Measurements from ENCODE around the gene TANC1.
"Not testable (repeated sequence)": the region's sequence is repeated elsewhere in the genome, so short reads cannot be mapped to it uniquely, and the experiment has no call there.

The TANC1 gene

DNA sequence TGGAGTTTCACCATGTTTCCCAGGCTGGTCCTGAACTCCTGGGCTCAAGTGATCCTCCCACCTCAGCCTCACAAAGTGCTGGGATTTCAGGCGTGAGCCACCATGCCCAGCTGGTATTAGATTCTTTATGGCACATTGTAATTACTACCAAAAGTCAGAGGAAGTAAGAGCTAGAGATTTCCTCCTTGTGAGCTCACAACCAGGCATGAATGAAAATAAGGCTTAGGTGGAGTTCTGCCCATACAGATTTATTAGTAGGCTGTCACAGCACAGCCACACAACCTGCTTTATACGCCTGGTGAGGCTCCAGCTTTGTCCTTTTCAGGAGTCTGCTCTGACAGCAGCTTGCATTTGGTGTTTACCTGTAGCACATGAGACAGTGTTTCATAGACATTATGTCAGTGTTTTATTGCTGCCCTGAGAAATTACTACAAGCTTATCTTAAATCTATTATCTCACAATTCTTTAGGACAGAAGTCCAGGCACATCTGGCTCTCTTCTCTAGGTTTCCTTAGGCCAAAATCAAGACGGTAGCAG is 156.6 kb downstream of the TANC1 start:
- no peak for DNase-seq

DNA sequence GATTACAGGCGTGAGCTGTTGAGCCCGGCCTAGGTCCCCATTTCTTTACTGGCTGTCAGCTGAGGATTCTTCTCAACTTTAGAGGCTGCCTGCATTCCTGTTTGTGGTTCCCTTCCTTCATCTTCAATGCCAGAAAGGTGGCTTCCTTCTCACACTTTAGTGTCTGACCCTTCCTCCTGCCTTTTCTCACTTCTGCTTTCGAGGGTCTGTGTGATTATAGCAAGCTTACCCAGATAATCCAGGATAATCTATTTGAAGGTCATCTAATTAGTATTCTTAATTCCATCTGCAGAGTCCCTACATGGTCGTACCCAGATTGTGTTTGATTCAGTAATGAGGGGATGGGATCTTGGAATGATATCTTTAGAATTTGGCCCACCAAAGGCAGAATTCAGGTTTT is 157.4 kb downstream of the TANC1 start:
- DNase-seq, result no peak

DNA sequence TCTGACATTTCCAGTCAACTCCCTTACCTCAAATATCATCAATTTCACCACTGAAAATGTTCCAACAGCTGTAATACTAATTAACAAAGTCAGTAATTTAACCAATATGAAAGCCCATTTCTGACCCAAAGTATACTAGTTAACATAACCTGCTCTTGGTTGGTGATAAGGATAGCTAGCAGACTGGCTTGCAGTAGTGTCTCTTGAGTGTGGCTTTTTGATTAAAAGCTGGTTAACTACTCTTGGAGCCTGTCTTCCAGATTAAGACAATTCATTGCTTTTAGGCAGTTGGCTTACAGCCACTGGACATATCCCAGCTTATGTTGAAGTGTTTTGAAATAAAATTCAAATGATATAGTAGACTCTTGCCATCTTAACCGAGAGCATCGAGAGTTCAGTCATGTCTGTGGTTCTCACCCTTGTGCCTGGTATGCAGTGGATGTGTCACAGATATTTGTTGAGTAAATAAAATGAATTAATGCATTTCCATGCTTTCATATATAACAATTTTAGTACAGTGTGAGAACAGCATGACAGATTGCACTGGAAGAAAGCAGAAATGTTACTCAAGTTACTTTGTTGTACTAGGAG is 158.1 kb downstream of the TANC1 start:
- DNase-seq, result no peak

DNA sequence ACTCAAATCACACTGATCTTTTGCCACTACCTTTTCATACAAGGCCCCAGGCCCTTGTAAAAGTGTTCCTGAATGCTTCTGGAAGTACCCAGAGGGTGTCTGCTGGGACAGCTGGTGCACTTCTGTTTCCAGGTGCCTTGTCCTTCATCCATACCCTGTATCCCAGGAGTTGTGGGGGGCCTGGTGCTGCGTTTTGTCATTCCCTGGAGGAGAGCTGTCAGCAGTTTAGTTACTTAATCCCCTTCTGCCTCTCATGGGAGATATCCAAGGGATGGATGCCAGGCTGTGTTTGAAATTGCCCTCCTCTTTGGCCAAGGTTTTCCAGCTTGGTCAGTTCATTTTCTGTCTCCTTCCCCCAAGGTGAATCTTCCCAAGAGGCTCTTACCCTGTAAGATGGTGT is 159.8 kb downstream of the TANC1 start:
- DNase-seq, result no peak

DNA sequence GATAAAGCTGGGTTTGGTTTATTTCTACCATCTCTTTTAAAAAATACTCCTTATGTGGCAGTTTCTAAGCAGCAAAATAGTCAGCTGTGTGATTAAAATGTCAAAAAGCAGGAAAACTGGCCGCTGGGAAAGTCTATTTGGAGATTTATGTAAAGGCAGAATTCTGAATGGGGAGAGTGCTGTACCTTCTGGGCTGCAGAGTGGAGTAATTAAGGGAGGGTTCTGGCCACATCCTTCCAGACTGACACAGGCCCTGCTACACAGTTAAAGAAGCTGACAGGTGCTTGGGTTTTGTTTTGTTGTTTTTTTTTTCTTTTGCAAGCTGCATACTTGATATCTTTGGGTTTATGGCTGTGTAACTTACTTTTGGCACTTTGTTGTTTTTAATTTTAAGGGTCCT is 160.8 kb downstream of the TANC1 start:
- DNase-seq, result no peak

DNA sequence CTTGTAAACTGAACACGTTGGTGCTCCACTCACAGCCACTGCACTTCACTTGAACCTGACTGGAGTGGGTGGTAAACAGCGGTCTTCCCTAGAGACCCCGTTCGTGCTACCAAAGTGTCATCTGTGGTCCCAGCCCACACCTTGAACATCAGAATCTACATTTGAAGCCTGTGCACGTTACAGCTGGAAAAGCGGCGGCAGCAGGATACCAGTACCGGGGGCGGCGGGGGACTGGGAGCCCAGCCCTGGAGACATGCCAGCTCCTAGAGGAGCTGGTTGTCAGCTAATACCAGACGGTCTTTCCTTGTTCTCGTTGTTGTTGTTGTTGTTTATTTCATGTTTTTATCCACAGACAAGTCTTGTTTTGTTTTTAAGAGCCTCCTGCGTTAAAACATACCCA is 161.4 kb downstream of the TANC1 start:
- no peak for DNase-seq

DNA sequence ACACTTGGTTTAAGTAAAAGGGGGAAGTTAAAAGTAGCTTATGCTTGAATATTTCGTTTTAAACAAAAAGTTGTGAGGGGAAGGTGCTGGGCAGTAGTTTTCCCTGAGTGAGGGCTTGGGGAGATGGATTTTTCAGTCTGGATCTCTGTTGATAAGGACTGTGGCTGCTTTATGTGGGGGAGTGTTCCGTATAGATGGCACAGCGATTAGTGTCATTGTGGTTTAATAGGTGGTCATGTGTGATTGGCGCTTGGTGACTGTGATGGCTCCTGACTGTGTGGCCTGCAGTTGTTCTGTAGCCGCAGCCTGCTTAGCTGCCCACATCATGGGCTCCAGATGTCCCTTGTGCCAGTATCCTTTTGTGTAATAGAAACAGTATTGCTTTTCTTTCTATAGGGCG is 161.9 kb downstream of the TANC1 start:
- DNase-seq, result no peak

DNA sequence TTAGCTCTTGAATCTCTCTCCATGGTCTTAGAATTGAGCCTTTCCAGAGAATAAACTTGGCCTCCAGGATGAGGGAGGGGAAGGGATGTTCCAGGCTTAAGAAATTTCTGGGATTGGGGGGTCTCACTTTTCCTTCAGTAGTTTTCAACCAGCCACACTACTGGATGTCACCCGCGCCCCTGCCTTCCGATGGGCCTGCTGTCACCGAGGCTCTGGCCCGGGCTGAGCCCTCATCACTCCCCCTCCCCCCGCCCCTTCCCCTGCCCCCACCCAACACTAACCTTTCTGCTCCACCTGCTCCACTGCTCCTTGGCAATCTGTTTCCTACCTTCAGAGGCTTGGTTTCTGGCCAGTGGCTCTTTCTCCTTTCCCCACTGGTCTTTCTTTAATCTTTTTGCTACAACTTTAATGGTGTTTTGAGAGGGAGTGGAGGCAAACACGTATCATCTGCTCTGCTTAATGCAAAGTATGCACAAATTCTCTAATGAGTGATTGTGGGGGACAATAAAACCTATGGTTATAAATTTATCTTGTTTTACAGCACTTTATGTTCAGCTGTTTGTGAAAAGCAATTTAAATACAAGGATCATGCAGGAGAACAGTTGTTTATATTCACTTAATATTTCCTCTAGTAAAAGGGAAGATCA is 162.9 kb downstream of the TANC1 start:
- no peak for DNase-seq

DNA sequence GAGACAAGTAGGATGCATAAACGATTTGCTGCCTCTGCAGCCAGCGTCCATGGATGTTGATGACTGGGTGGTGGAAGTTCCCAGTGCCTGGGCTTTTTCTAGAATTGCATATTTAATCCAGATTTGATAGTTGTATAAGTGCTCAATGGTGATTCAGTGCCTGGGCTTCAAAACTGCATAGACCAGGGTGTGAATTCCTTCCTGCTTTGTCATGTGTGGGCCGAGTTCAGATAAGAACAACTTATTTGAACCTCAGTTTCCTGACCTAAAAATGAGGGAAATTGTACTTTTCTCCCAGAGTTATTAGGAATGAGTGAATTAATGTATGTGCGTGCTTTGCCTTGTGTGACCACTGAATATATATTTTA is 163.5 kb downstream of the TANC1 start:
- no peak for DNase-seq

DNA sequence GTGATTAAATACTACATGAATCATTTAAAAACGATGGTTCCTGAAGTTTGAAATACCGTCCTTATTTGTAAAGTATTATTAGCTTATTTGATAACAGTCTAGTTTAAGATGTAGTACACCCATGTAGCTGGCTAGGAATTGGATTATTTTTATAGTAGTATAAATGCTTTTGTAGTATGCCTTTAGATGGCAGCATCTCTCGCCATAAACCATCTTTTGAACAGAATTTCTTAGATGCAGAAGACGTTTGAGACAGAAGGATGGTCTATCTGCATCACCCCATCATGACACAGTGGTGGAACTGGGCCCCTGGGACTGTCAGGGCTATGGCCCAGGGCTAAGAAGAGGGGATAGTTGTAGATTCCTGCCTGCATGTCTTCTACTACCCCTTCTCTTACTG is 165.4 kb downstream of the TANC1 start:
- DNase-seq, result no peak

DNA sequence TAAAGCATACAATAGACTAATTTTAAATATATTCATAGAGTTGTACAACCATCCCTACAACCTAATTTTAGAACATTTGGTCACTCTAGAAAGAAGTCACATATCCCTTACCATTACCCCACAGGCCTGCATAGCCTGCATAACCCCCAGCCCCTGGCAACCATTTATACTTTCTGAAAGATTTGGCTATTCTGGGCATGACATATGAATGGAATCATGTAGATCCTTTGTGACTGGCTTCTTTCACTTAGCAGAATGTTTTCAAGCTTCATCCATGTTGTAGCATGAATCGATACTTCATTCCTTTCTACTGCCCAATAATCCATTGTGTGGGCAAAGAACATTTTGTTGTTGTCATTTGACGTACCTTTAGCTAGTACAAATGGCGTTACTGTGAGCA is 166.5 kb downstream of the TANC1 start:
- DNase-seq, result no peak

DNA sequence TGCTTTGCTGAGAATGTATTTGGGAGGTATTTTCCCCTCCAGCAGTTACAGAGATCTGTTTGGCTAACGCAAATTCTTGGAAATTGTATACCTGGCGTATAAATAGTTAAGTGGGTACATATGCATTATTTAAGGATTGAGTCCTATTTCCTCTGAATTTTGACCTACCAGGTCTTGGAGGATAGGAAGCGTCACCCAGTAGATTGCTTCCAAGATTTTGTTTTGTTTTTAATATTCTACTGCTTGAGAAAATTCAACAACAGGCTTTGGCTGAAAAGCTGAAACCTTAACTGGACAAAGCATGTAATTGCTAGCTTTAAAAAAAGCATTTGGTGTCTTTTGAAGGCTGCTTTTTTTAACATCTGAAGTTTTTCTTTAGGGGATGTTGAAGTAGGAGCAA is 168.0 kb downstream of the TANC1 start:
- DNase-seq, result no peak

DNA sequence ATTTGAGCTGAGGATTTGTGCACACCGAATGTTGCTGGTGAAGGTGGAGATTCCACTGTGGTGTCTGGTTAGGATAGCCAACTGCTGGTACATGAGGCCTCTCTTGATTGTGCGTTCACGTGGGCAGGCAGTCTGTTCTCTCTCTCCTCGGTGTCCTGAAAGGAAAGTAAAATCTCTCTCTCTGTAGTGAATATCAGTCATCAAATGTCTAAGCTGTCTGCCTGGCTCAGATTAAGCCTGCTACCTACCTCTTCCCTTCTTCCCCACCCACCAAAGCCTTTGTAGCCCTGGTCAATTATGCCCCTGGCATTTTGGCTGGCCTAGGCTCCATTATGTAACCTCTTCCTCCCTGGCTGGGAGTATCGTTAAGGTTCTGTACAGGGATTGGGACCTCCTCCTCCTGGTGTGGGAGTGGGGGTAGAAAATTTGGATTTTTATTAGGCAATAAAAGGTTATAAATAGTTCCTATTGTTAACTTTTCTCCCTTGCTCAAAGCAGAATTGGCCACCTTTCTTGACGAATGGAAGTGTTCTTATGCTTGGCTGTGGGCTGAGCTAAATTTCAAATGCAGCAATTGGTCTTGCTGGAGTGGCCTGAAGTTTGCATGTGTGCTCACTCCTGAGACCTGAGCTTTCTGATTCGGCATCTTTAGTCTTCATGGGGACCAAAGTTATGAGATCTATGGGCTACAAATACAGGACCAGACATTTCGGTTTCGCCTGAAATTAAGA is 169.2 kb downstream of the TANC1 start:
- no peak for DNase-seq

DNA sequence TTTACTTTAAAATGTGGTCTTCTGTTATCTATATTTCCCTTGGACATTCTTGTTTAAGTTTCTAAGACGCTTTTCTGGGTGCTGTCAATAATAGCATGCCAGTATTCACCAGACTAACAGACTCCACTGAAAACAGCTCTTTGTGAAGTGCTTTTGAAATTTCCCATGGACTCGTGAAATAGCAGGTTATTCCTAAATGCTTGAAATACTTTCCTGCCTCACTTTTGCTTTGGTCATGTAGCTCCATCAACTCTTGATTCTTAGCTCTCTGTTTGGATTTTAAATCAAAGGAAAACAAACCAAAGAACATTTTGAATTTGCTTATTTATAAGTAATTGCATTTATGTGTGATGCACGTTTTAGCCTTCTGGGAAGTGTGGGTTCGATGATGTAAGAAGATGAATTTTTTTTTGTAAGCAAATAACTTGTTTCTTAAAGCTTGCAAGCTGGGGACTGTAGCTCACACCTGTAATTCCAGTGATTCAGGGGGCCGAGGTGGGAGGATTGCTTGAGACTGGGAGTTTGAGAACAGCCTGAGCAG is 170.3 kb downstream of the TANC1 start:
- DNase-seq, result no peak

DNA sequence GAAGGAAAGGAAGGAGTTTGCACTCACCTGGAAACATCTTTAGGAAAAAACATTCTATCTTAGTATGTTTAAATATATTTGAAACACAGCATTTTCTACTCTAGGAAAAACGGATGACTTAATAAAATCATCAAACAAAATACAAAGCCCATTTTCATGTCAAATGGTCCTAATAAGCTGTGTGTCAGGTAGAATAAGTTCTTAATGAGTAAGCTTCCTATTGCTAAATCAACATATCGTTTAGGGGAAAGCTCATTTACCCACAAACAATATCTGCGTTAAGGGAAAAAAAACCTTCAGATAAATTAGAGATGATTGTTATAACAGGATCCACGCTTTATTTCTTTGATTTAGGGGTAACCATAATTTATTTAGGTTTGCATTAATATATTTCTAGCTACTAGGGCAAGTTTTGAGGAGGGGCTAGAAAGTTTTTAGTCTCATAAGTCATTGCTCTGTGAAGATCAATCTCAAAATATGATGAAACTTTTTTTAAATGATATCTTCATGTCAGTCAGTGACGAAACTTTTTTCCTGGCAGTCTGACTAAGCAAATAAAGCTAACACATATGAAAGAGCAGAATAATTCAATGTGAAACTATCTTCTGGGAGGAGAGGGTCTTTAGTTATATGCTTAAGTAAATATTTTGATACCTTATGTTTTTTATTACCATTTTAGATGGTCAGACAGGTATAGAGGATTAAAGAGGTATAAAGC is 170.9 kb downstream of the TANC1 start:
- no peak for DNase-seq

DNA sequence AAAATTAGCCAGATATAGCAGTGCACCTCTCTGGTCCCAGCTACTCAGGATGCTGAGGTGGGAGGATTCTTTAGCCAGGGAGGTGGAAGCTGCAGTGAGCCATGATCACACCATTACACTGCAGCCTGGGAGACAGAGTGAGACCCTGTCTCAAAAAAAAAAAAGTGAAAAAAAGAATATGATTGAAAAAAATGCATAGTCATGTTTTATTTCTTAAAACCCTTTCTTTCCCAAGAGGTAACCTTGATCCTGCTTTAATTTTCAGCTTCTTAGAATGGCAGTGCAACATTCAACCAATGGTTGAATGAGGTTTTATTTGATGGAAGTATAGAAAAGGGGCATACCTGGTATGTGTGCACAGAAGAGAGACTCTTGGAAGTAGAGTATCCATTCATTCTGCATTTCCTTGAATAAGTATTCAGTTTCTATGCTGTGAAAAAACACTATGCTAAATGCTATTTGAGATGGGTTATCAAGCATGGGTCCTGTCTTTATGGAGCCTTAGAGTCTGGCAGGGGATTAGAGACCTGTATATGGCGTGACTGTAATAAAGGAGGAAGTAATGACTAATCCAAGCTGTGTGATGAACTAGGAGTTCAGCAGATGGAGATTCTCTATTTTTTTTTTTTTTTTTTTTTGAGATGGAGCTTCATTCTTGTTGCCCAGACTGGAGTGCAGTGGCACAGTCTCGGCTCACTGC is 171.8 kb downstream of the TANC1 start:
- no peak for DNase-seq

DNA sequence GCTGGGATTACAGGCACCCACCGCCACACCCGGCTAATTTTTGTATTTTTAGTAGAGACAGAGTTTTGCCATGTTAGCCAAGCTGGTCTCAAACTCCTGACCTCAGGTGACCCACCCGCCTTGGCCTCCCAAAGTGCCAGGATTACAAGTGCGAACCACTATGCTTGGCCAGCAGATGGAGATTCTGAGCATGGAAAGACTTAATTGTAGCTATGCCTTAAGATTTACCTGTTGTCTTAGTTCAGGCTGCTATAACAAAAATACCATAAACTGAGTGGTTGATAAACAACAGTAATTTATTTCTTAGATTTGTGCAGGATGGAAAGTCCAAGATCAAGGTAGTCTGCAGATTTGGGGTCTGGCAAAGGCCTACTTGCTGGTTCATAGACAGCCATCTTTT is 172.4 kb downstream of the TANC1 start:
- DNase-seq, result not testable (repeated sequence)

DNA sequence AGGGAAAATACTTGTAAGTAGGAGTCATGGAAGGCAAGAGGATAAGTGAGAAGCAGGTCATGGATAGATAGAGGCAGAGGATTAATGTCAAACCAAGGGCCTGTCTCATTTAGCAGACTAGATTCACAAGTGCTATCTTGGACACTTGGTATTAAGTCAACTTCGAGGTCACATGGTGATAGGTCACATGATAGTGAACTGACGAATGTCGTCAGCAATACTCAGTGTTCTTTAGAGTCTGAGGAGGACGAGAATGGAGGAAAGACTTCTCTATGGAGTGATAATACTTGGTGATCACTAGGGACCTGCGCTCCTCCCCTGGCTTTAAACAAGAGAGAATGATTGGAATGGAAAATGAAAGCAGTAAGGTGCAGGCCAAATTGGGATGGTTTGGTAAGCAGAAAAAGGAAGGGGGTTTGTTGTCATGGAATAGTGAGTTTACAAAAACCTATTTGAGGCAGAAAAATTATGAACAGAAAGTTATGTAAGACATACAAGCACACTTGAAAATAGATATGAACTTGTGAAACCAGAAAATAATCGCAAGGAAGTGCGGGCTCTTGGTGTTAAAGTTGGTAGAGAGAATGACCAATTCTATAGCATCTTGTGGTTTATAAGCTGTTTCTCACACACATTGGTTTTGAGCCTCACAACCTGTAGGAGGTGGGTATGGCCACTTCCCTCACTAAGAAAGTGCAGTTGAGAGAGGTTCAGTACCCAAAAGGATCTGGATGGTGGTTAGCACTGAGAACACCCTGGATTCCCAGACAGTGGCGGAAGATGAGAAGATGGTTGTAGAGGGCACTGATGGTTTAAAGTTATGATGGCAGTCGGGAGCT is 176.6 kb downstream of the TANC1 start:
- DNase-seq, result no peak

DNA sequence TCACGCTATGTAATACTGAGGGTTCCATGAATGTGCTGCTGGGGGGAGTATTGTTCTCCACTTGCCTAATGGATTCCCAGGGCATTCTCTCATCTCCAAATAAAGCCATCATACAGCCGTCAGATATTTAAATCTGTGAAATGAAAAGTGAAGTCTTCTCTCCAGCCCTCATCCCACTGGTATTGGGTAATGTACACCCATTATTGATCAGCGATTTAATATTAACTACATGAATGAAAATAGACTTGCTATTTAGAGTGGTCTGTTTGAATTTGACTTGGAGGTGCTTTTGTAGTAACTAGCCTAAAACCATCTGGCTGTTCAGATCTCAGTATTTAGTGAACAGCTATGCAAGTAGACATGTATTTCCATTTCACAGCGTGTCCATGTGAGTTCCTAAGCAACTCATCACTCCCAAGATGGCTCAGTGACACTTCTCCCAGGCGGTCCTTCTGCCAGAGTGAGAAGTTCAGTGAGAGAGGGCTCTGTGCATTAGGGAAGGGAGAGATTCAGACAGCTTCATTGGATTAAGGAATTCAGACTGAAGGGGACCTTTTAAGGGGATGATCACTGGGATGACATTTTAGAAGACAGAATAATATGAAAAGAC is 177.4 kb downstream of the TANC1 start:
- no peak for DNase-seq

DNA sequence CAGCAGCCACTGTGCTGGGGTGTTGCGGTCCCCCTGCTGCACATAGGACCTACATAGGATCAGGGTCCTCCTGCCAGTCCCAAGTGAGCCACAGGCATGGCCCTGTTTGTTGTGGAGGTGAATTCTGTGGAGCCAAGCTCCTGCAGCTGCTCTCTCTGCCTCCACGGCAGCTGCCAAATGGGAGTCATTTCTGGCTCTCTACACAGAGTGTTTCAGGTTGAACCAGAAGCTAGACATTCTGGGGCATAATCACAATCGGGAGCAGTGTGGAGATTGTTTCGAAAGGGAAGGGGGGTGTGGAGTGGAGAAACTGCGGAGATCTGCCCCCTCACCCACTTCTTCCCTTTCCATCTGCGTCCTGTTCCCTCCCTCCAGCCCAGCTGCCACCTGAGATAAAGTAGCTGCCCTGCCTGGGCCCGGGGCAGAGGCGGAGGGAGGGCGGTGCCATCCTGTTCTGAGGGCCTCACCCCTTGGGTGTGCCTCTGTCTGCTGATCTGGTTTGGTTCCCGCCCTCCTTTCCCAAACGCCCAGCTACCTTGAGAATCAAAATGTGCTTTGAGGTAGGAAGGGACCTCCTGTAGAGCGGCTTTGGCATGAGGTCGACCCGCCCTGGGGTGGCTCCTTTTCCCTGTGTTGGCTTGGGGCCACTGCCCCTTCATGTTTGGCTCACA is 178.7 kb downstream of the TANC1 start:
- DNase-seq, result no peak

DNA sequence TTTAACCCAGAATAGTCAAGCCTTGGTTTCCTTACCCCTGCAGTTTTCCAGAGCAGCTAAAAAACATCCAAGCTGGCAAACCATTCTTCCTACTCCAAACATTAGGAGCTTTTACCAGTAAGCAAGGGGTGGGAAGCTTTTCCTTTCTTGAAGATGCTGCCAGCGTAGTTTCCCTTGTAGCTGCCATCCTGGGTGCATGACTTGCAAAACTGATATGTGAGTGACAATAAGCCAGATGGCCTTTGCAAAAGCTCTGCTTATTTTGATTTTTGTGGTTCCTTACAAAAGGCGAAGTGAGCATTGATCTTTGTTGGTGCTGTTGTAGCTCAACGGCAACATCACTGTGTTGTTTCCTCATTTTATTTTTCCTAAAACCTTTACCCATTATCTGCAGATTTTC is 179.2 kb downstream of the TANC1 start:
- DNase-seq, result no peak
